Measurements from ENCODE around the gene RABEP2. TPM values are rescaled to one million over a fixed set of nuclear protein-coding genes. Genes with fewer than 3 reads are reported as not detected.
"Not testable (repeated sequence)": the region's sequence is repeated elsewhere in the genome, so short reads cannot be mapped to it uniquely, and the experiment has no call there.

RABEP2 gene
- total RNA-seq, 1 experiment from 2014 or later, result 13.3 TPM

DNA sequence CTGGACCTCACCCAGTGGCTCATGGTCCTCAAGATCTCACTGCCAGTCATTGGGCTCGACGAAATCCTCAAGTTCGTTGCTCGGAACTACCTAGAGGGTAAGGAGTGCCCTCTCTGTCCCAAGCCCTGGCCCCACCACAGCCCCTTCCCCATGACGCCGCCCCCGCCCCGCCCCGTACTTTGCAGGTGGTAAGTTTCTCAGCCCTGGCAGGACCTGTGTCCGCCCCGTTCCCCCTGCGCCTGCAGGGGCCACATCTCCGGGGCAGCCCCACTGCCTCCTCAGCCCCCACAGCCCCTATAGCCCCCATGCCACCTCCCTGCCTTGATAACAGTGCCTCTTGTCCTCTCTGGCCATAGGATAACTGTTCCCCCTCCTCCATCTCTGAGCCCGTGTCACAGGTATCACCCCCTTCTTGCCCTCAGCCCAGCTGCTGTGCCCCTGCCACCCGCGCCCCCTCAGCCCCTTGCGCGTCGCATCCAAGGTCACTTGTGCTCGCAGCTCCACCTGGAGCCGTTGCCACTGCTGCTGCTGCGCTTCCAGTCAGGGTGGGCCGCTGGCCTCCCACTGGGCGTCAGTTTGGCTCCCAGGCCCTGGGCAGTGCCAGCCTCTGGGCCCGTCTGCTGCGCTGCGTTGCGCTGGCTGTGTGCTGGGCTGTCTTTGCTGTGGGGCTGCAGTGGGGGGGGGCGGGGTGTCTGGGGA, 21.5 kb downstream of the RABEP2 start:
- Histone ChIP-seq H3K27me3 (ENCODE audit: control insufficient read depth, insufficient read depth, low read length) (no peaks in the 10 kb centered on the region), H3K4me3 (ENCODE audit: insufficient read depth, low read depth, low read length) (no peak overlapping the region), H3K36me3 (replicated peaks; ENCODE audit: control insufficient read depth, insufficient read depth, low read length) (peaks cover 3% of the 10 kb centered on the region)
- DNase-seq, result peak; percentile 58

GRCh38 chr16:28902909-28903308, 22.1 kb downstream of the RABEP2 start:
- Histone ChIP-seq H3K36me3 (replicated peaks; ENCODE audit: control insufficient read depth, insufficient read depth, low read length) (peaks cover 3% of the 10 kb centered on the region), H3K4me3 (ENCODE audit: insufficient read depth, low read depth, low read length) (no peak overlapping the region), H3K27me3 (ENCODE audit: control insufficient read depth, insufficient read depth, low read length) (no peaks in the 10 kb centered on the region)
- DNase-seq, result no peak

GRCh38 chr16:28901862-28902261, 23.2 kb downstream of the RABEP2 start:
- H3K4me3 ChIP-seq (ENCODE audit: insufficient read depth, low read depth, low read length), result no peak overlapping the region
- peaks cover 3% of the 10 kb centered on the region for H3K36me3 ChIP-seq (replicated peaks; ENCODE audit: control insufficient read depth, insufficient read depth, low read length)
- no peaks in the 10 kb centered on the region for H3K27me3 ChIP-seq (ENCODE audit: control insufficient read depth, insufficient read depth, low read length)
- no peak for DNase-seq

DNA sequence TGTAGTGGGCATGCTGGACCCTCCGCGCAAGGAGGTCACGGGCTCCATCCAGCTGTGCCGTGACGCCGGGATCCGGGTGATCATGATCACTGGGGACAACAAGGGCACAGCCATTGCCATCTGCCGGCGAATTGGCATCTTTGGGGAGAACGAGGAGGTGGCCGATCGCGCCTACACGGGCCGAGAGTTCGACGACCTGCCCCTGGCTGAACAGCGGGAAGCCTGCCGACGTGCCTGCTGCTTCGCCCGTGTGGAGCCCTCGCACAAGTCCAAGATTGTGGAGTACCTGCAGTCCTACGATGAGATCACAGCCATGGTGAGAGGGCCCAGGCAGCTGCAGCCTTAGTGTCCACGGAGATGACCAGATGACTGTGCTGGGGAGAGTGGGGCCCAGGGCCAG, 24.4 kb downstream of the RABEP2 start:
- Histone ChIP-seq H3K27me3 (ENCODE audit: control insufficient read depth, insufficient read depth, low read length) (no peaks in the 10 kb centered on the region), H3K4me3 (ENCODE audit: insufficient read depth, low read depth, low read length) (no peak overlapping the region), H3K36me3 (replicated peaks; ENCODE audit: control insufficient read depth, insufficient read depth, low read length) (peaks cover 3% of the 10 kb centered on the region)
- DNase-seq, result peak; percentile 51

GRCh38 chr16:28899882-28900590, 25.0 kb downstream of the RABEP2 start:
- no peak overlapping the region for H3K4me3 ChIP-seq (ENCODE audit: insufficient read depth, low read depth, low read length)
- H3K36me3 ChIP-seq (replicated peaks; ENCODE audit: control insufficient read depth, insufficient read depth, low read length), result peaks cover 1% of the 10 kb centered on the region
- no peaks in the 10 kb centered on the region for H3K27me3 ChIP-seq (ENCODE audit: control insufficient read depth, insufficient read depth, low read length)
- DNase-seq, result peak; percentile 52

DNA sequence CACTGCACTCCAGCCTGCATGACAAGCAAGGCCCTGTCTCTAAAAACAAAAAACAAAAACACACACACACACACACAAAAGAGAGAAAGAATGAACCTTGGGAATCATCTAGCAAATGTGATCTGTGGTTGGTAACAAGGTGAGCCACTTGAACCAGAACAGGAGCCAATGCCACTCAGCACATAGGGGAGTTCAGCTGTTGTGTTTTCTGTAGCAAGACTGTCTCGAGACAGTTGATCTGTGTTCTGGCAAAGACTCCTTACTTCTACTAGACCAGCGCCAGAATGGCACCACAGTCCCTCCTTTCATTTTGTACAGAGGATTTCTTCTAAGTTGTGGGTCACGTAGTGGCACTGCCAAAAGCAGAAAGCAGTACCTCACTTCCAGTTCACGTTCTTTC, 26.1 kb downstream of the RABEP2 start:
- H3K4me3 ChIP-seq (ENCODE audit: insufficient read depth, low read depth, low read length), result no peak overlapping the region
- H3K27me3 ChIP-seq (ENCODE audit: control insufficient read depth, insufficient read depth, low read length), result no peaks in the 10 kb centered on the region
- no peak for DNase-seq
- peaks cover 1% of the 10 kb centered on the region; the same call in 1 of the 2 replicates for H3K36me3 ChIP-seq (replicated peaks; ENCODE audit: control insufficient read depth, insufficient read depth, low read length)

- Histone ChIP-seq H3K36me3 (replicated peaks; ENCODE audit: control insufficient read depth, insufficient read depth, low read length) (peaks cover 1% of the 10 kb centered on the region; the same call in 1 of the 2 replicates), H3K4me3 (ENCODE audit: insufficient read depth, low read depth, low read length) (no peak overlapping the region), H3K27me3 (ENCODE audit: control insufficient read depth, insufficient read depth, low read length) (no peaks in the 10 kb centered on the region)
- peak; percentile 42 for DNase-seq
Measured at GRCh38 chr16:28898266-28898665, 26.8 kb downstream of the RABEP2 start.

DNA sequence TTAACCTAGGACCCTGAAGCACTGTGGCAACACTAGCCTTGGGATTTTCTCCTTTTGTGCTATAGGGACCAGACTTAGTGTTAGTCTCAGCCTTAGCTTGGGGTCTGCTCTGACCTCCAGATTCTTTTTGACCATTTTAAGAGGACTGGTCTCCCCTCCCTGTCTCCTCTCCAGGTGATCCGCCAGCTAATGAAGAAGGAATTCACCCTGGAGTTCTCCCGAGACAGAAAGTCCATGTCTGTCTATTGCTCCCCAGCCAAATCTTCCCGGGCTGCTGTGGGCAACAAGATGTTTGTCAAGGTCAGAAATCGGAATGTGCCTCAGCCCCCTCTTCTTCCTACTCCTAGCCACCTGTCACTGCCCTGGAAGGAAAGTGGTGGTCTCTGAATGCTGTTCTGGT, 27.2 kb downstream of the RABEP2 start:
- no peaks in the 10 kb centered on the region for H3K27me3 ChIP-seq (ENCODE audit: control insufficient read depth, insufficient read depth, low read length)
- H3K4me3 ChIP-seq (ENCODE audit: insufficient read depth, low read depth, low read length), result no peak overlapping the region
- H3K36me3 ChIP-seq (replicated peaks; ENCODE audit: control insufficient read depth, insufficient read depth, low read length), result peaks cover 1% of the 10 kb centered on the region; the same call in 1 of the 2 replicates
- DNase-seq, result no peak

DNA sequence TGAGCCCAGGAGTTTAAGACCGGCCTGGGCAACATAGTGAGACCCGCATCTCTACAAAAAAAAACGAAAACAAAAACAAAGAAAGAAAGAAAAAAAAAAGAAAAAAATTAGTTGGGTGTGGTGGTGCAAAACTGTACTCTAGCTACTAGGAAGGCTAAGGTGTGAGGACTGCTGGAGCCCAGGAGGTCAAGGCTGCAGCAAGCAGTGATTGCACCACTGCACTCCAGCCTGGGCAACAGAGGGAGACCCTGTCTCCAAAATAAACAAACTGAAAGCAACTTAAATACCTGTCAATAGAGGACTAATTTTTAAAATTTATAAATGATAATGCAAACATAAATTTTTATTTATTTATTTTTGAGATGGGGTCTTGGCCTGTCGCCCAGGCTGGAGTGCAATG, 29.4 kb downstream of the RABEP2 start:
- H3K27me3 ChIP-seq (ENCODE audit: control insufficient read depth, insufficient read depth, low read length), result no peaks in the 10 kb centered on the region
- H3K4me3 ChIP-seq (ENCODE audit: insufficient read depth, low read depth, low read length), result no peak overlapping the region
- DNase-seq, result no peak
- peaks cover 1% of the 10 kb centered on the region; the same call in 1 of the 2 replicates for H3K36me3 ChIP-seq (replicated peaks; ENCODE audit: control insufficient read depth, insufficient read depth, low read length)

GRCh38 chr16:28893291-28893690, 31.7 kb downstream of the RABEP2 start:
- Histone ChIP-seq H3K27me3 (ENCODE audit: control insufficient read depth, insufficient read depth, low read length) (no peaks in the 10 kb centered on the region), H3K36me3 (replicated peaks; ENCODE audit: control insufficient read depth, insufficient read depth, low read length) (no peaks in the 10 kb centered on the region), H3K4me3 (ENCODE audit: insufficient read depth, low read depth, low read length) (no peak overlapping the region)
- DNase-seq, result no peak

GRCh38 chr16:28891964-28892890, 32.8 kb downstream of the RABEP2 start:
- no peaks in the 10 kb centered on the region for H3K36me3 ChIP-seq (replicated peaks; ENCODE audit: control insufficient read depth, insufficient read depth, low read length)
- no peak for DNase-seq
- H3K27me3 ChIP-seq (ENCODE audit: control insufficient read depth, insufficient read depth, low read length), result no peaks in the 10 kb centered on the region
- no peak overlapping the region for H3K4me3 ChIP-seq (ENCODE audit: insufficient read depth, low read depth, low read length)

DNA sequence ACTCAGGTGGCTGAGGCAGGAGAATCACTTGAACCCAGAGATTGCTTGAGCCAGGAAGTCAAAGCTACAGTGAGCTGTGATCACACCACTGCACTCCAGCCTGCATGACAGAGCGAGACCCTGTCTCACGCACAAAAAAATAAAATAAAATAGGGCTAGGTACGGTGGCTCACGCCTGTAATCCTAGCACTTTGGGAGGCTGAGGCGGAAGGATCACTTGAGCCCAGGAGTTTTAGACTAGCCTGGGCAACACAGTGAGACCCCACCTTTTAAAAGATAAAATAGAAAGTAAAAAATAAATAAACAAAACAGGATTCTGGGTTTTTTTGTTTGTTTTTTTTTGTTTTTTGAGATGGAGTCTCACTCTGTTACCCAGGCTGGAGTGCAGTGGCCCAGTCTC, 34.7 kb downstream of the RABEP2 start:
- not testable (repeated sequence) for H3K4me3 ChIP-seq (ENCODE audit: insufficient read depth, low read depth, low read length); DNase-seq; H3K36me3 ChIP-seq (replicated peaks; ENCODE audit: control insufficient read depth, insufficient read depth, low read length); H3K27me3 ChIP-seq (ENCODE audit: control insufficient read depth, insufficient read depth, low read length)

DNA sequence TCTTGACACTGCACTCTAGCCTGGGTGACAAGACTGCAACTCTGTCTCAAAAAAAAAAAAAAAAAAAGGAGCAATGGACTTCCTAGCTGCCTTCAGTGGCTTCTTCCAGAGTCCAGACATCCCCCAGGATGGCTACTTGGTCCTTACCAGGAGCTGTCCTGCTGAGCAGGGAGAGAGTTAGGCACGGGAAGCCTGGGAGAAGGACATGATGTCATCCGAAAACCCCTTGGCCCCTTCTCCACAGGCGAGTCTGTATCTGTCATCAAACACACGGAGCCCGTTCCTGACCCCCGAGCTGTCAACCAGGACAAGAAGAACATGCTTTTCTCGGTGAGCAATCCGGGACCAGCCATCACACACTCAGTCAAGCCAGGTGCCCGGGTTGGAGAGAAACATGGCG, 38.1 kb downstream of the RABEP2 start:
- Histone ChIP-seq H3K4me3 (ENCODE audit: insufficient read depth, low read depth, low read length) (no peak overlapping the region), H3K36me3 (replicated peaks; ENCODE audit: control insufficient read depth, insufficient read depth, low read length) (no peaks in the 10 kb centered on the region), H3K27me3 (ENCODE audit: control insufficient read depth, insufficient read depth, low read length) (no peaks in the 10 kb centered on the region; the same call in 1 of the 2 replicates)
- DNase-seq, result no peak

DNA sequence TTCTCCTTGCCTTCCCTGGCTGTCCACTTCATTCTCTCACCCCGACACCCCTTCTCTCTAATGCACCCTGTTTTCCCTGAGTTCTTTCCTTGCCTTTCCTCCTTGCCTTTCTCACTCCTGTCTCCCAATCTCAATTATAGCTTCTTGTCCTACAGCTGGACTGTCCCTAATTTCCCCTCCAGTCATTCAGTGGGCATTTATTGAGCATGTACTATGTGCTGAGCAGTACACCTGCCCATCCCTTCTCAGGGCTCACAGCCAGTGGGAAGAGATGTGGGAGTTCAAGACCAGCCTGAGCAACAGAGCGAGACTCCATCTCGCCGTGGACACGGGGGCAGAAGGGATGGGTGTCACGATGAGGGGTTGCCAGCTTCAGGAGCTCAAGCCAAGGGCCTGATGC, 41.0 kb downstream of the RABEP2 start:
- H3K4me3 ChIP-seq (ENCODE audit: insufficient read depth, low read depth, low read length), result no peak overlapping the region
- DNase-seq, result no peak
- no peaks in the 10 kb centered on the region for H3K36me3 ChIP-seq (replicated peaks; ENCODE audit: control insufficient read depth, insufficient read depth, low read length)
- H3K27me3 ChIP-seq (ENCODE audit: control insufficient read depth, insufficient read depth, low read length), result peaks cover 11% of the 10 kb centered on the region
